DND-41 (cell line): ENCODE measurements around the gene BGN.

Experiments used
- EZH2 ChIP-seq: IDR thresholded peaks from 3 replicates; pipeline ENCODE4 v1.6.1; 2012; ENCODE audit warnings: borderline replicate concordance, low read depth, mild to moderate bottlenecking, moderate library complexity, low read length, inconsistent platforms; ENCODE audit not compliant: severe bottlenecking
- TF ChIP-seq, protein P1 (sequence below): IDR thresholded peaks from 2 replicates; pipeline ENCODE4 v1.5.1; 2012; ENCODE audit warnings: borderline replicate concordance, low read length, moderate library complexity, mild to moderate bottlenecking; ENCODE audit not compliant: poor library complexity, severe bottlenecking; ENCODE audit errors: extremely low read depth

DNA sequence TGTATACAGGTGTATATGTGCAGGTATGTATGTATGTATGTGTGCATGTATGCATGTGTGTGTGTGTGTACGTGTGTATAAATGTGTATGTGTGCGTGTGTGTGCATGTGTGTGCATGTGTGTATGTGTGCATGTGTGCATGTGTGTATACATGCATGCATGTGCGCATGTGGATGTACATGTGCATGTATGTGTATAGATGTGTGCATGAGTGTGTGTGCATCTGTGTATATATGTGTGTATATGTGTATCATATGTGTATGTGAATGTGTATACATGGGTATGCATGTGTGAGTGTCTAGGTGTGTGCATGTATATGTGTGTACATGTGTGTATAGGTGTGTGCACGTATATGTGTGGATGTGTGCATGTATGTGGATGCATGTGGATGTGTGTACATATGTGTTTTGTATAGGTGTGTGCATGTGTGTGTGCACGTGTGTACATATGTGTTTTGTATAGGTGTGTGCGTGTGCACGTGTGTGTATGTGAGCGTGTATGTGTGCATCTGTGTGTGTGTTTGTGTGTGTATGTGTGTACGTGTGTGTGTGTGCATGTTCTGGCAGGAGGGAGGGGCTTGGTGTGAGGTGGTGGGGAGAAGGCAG is 6.0 kb downstream of the BGN start:
- TF ChIP-seq, protein P1, sequence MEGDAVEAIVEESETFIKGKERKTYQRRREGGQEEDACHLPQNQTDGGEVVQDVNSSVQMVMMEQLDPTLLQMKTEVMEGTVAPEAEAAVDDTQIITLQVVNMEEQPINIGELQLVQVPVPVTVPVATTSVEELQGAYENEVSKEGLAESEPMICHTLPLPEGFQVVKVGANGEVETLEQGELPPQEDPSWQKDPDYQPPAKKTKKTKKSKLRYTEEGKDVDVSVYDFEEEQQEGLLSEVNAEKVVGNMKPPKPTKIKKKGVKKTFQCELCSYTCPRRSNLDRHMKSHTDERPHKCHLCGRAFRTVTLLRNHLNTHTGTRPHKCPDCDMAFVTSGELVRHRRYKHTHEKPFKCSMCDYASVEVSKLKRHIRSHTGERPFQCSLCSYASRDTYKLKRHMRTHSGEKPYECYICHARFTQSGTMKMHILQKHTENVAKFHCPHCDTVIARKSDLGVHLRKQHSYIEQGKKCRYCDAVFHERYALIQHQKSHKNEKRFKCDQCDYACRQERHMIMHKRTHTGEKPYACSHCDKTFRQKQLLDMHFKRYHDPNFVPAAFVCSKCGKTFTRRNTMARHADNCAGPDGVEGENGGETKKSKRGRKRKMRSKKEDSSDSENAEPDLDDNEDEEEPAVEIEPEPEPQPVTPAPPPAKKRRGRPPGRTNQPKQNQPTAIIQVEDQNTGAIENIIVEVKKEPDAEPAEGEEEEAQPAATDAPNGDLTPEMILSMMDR = no peak
- TF ChIP-seq EZH2 = no peak
